HuH-7.5 (cell line): ENCODE measurements around the gene CDA.

Source experiments
- DNase-seq: peaks from one replicate; pipeline ENCODE4 v3.0.0; 2011; ENCODE audit warnings: low spot score

CDA gene

DNA sequence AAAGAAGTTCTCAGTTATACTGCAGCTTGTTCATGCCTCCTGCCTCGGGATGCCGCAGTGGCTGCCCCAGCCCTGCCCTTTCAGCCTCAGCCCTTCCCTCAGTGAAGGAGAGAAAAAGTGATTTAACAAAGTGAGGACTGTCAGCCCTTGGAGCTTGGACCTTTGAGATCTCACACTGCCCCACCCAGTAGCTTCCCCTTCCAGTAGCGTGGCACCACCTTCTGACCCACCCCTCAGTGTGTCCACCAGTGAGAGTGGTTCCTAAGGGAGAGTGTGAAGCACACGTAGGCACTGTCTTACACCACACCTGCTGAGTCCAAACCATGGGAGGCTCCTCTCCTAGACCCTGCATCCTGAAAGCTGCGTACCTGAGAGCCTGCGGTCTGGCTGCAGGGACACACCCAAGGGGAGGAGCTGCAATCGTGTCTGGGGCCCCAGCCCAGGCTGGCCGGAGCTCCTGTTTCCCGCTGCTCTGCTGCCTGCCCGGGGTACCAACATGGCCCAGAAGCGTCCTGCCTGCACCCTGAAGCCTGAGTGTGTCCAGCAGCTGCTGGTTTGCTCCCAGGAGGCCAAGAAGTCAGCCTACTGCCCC is at the start of gene CDA:
Gene CDA (plus strand): TSS at position 464 of the 592 bp plus-strand sequence. CDS start 33 bp downstream, at position 497.
- DNase-seq = no peak

DNA sequence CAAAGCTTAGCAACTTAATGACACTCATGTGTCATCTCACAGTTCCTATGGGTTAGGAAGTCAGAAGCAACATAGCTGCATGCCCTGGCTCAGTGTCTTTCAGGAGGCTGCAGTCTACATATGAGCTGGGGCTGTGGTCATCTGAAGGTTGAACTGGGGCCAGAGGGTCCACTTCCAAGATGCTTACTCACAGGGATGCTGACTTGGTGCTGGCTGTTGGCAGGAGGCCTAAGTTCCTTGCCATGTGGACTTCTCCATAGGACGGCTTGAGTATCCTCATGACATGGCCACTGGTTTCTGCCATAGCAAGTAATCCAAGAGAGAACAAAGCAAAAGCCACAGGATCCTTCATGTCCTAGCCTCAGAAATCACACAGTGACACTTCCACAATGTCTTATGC is 48.6 kb upstream of the CDA start:
- no peak for DNase-seq

DNA sequence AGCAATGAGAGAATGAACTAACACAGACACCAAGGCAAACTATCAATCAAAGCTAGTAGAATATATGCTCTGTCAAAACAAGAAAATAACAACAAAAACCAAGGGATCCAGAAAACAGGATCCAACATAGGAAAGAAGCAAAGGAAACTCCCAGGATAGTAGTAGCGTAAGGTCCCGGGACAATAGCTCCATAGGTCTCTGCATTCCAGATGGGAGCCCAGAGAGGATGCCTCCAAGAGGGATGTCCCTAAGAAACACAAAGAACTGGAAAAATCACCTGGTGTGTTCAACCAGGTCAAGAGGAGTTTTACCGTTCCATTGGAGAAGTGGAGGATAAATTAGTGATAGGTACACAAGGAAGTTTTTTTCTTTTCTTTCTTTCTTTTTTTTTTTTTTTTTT is 42.3 kb upstream of the CDA start:
- no peak for DNase-seq

DNA sequence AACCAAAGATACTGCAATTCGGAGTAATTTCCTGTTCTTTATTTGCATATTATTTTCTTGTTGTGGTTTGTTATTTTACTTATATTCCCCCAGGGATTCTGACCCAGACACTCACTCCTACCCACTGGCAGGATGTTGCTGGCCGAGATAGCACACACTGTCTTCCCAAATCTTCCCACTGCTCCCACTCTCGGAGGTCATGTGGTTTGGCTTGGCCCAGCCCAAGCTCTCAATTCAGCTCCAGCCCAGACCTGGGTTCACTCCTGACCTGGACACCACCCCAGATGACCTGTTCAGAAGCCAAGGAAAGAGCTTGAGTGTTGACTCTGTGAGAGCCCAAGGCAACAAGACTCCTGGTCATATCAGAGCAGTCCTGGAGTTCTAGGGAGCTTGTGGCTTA is 37.7 kb upstream of the CDA start:
- no peak for DNase-seq

DNA sequence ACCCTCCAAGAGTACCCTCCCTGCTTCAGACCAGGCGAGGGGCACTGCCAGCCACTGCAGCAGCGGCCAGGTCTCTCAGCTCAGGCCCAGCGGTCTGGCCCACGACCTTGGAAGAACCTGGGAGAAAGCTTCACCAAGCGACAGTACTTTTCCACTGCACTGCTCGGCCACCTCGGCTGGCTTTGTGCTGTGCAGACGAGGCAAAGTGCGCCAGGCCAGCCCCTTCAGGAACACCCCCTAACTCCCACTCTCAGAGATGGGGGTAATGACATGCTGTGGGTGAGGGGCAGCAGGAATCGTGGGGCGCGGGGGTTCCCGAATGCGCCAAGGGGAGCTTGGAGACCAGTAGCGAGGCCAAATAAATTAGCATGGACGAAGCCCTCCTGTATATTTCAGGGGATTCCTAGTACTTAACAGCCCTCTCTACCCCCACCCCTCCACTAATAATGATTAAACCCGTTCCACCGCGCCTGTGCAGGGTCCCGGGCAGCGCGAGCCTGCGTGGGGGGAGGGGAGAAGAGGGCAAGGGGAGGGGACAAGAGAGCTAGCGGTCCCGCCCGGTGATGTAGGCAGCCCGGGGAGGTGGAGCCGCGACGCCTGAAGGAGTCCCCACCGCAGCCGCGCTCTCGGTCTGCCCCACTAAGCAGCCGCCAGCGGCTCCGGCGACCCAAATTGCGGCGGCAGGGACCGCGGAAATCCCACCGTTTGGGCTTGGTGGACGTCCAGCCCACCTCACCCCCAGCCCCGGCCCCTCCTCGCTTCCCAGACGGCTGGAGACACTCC is 36.8 kb upstream of the CDA start, which contains the start of gene FAM43B:
Gene FAM43B (plus strand): TSS at position 629 of the 783 bp plus-strand sequence. CDS start 401 bp downstream, outside the sequence.
- peak; percentile 95 for DNase-seq

DNA sequence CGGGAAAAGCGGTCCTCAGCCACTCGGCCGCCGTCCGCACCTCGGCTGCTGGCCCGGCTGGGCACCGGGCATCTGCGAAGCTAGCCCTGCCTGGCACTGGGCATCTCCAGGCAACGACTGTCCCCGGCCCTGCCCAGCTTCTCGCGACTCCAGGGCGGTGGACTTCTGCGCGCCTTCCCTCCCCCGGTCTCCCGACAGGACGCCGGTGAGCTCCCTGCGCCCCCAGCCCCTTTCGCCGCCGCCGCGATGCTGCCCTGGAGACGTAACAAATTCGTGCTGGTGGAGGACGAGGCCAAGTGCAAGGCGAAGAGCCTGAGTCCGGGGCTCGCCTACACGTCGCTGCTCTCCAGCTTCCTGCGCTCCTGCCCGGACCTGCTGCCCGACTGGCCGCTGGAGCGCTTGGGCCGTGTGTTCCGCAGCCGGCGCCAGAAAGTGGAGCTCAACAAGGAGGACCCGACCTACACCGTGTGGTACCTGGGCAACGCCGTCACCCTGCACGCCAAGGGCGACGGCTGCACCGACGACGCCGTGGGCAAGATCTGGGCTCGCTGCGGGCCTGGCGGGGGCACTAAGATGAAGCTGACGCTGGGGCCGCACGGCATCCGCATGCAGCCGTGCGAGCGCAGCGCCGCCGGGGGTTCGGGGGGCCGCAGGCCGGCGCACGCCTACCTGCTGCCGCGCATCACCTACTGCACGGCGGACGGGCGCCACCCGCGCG is 36.0 kb upstream of the CDA start:
- peak; percentile 48 for DNase-seq

DNA sequence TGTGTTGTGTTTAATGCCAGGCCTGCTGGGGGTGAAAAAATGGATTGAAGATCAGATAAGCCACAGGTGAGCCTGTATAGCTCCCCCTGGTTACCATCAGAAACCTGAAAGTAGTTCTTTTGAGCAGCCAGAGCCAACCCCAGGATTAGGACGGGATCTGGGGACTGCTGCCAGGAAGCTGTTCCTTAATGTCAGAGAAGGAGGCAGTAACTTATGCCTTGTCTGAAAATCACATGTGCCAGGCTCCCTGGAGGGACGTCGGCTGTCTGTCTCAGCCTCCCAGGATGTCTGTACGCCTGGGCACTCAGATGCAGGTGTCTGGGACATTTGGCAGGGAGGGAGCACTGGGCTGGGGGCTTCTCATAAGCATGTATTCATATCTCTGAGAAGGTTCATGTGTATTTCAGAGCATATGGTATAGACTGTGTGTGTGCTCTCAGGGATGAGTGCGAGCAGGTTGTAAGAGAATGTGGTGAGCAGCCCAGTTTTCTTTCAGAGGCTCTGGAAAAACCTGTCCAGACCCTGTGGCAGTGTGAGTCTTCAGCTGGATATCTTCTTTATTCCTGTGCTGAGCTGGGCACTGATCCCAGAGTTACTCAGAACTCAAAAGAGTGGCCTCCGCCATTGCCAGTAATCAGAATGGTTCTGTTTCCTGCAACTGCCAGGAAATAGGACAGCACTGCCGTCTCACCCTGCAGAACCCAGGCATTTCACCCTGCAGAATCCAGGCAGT is 33.7 kb upstream of the CDA start:
- DNase-seq = no peak

DNA sequence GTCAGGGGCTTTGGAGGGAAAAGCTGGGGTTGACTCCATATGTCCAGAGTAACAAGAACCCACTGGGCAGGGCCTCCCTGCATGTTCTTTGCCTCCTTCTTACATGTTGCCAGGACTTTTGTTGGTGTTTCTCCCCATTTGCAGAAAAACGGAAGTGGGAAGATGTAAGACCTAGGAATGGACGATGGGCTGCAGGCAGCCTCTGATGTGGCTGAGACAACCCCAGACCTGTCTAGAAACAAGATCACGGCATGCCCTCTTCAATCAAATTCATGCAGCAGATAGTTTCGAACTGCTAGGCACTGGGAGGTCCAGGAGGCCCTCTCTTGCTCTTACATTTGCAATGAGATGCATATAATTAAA is 33.2 kb upstream of the CDA start:
- no peak for DNase-seq

DNA sequence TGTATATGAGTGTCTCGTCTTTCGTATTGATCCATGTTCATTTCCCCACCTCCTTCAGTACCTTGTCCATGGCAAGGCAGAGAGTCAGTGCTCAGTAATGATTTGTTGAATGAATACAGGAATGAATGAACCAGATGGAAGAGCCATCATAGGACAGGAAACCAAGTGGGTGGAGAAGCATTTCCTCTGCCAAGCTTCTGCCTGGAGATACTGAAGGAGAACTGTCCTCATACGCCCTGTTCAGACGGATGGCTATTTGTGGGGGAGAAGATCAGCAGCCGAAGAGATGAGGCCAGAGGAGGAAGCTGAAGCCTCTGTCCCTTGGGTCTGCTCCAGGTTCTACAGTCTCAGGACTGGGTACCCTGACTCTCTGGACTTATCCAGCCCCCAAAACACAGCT is 30.7 kb upstream of the CDA start:
- DNase-seq = no peak

DNA sequence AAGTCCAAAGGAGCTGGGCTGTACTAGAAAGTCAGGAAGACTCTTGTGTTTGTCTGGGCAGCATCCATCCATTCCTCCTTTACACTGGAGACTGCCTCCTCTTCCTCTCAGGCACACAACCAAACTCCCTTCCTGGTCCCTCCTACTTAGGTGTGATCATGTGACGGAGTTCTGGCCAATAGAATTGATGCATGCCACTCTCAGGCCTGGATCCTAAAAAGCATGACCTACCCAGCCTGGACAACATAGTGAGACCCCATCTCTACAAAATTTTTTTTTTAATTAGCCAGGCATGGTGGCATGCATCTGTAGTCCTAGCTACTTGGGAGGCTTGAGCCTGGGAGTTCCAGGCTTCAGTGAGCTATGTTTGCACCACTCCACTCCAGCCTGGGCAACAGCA is 27.9 kb upstream of the CDA start:
- DNase-seq = no peak

DNA sequence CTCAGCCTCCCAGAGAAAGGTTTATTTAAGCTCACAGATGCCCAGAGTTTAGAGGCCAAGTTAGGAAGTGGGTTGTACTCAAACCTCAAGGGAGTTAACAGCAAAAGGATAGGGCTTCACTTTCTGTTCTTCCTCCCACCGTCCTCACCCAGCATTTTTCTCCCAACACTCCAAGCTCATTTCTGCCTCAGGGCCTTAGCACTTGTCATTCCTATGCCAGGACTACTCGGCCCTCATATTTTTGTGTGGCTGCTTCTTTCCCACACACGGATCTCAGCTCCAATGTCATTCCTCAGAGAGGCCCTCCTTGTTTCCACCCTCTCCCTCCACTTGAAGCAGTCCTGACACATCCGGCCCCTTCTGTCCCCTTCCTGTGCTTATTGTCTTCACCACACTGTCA is 23.7 kb upstream of the CDA start:
- DNase-seq = no peak

DNA sequence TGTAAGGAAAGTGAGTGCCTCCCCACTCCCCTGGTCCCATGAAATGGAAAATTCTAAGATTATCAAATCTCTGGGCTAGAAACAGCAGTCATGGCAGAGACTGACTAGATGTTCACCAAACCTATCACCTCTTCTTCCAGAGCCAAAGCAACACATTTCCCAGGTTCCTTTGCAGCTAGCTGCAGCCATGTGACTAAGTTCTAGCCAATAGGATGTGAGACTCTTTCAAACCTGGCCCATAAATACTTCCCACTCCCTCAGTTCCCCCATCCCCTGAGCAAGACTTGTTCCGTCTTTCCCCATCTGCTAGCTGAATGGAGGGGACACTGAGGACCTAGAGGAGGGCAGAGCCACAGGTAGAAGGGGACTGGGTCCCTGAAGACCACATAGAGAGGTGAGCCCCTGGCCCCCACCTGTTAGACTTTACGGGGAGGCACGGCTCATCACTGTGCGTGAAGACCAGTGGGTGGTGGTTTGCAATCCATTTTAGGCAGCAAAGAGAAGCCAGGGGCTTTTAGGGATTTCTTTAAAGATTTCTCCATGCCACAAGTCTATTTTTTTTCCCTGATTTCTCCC is 19.3 kb upstream of the CDA start:
- DNase-seq = no peak

DNA sequence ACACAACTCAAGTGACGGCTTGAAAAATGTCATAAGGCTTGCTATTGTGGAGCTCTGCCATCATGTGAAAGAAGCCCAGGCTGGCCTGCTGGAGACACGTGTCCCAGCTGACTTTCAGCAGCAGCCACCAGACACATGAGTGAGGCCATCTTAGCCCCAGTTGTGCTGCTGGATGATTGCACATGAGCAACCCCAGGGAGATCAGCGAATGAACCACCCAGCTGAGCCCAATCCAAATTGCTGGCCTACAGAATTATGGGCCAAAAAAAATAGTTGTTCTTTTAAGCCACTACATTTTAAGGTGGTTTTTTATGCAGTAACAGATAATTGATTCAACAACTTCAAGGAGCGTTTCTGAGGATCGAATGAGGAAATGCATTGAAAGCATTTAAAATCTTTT is 17.5 kb upstream of the CDA start:
- no peak for DNase-seq

DNA sequence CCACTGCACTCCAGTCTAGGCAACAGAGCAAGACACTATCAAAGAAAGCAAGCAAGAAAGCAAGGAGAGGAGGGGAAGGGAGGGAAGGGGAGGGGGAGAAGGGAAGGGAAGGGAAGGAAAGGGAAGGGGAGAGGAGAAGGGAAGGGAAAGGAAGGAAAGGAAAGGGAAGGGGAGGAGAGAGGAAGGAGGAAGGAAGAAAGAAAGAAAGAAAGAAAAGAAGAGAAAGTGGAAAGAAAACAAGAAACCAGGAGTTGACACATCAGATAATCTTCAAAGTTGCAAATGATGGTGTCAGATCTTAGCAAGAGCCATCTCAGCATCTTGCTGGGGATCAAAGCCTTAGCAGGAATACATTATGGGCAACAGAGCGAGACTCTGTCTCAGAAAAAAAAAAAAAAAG is 14.9 kb upstream of the CDA start:
- DNase-seq = no peak

DNA sequence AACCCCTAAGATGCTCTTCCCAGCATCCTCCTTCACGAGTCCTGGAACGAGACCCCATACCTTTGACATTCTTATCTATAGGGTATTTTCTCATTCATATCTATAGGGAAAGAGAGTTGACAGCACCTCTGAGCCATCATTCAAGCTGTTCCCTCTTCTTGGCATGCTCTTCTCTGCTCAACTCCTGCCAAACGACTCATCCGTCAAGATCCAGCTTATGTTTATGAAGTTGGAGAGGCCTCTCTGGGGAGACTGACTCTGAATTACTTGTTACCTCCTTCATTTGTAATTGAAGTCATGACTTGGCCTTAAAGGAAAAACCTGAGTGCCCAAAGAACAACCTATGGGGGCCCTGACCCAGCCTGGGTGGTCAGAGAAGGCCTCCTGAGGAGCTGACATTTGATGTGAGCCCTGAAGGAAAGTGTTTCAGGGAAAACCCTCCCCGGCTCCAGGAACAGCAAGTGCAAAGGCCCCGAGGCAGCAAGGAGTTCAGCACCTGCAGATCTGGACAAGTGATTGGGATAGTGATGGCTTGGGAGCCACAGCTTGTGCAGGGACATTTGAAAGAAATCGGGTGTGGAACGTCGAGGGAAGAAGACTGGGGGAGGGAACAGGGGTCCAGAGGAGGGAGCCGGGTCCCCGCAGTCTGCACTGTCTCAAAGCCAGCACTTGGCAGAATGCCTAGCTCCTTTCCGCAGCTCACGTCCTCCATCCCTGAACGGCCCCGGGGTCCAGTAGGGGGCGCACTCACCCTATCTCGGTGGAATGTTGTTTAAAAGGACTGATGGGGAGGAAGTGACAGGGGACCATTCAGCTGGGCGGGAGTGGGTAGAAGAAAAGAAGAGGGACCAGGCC is 14.0 kb upstream of the CDA start:
- peak; percentile 51 for DNase-seq

DNA sequence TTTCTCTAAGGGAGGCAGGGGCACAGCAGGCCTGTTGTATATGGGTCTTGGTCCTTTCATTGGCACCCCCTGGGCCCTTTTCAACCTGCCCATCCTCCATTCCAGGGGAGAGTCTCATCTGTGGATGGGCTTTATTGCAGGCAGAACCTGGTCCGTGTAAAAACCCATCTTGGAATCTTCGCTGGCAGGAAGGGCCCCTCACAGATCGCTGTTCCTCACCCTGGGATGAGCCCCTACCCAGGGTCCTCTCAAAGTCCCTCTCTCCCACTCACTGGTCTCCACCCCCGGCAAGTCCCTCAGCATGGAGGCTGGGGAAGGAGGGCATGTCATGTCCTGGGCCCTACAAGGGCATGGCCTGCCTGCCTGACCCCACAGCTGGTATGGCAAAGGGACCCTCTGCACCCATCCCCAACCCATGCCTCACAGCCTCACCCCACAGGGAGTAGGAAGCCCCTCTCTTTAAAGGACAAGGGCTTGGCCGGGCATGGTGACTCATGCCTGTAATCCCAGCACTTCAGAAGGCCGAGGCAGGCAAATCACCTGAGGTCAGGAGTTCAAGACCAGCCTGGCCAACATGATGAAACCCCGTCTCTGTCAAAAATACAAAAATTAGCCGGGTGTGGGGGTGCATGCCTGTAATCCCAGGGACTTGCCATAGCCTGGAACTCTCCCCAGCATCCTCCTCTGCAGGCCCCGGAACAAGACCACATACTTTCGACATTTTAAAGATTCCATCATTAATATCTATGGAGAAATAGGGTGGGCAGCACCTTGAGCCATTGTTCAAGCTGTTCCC is 13.2 kb upstream of the CDA start:
- DNase-seq = no peak

DNA sequence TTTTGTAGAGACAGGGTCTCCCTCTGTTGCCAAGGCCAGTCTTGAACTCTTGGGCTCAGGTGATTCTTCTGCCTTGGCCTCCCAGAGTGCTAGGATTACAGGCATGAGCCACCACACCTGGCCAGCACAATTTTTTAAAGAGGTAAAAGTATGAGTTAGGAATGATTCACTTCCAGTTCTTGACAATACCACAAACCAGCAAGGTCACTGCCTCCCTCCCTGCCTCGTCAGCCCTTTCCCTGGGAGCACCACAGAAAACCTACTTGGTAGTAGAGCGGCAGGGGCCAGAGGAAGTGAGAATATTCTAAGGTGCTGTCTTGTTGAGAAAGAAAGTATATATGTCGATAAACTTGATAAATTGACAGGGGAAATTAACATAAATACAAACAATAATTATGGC is 10.8 kb upstream of the CDA start:
- no peak for DNase-seq

DNA sequence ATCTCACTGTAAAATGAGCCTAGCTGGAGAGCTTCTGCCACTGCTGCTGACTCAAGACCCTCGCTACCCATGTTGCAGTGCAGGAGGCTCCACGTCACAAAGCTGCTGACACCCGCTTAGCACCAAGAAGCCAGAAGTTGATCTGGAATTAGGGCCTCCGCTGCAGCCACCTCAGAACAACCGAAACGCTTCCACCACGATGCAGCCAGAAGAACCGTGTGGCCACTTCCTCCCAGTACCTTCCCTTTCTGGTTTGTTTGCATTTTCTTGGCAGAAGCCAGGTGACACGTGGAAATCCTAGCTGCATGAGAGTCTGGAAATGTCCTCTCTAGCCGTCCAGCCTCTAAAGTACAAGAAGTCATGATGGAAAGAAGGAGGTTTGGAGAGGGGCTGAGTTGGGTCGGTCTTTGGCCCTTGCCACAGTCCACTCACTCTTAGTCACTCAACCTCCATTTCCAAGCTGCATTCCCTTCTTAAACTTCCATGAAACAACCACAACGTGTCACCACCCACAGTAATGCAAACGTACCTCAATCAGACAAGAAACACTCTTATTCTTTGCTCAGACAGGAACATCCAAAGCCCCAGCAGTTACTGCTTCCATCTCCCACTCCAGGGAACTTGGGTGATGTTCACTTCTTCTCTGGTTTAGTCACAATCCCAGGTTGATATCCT is 10.0 kb upstream of the CDA start:
- DNase-seq = no peak

DNA sequence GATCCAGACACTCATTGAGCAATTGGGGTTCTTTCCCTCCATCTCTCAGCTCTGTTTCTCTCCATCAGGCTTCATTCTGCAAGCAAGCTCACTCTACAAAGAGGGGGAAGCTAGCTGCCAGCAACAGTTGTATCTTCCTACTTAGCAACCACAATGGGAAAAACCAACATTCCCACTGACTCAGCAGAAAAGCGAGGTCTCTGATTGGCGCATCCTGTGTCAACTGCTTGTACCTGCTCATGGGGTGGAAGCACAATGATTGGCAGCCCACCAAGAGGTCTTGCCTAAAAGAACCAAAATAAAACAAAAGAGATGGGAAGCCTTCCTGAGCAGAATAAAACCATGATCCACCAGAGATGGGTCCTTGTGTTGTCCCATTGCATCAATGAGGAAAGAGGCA is 4.0 kb upstream of the CDA start:
- DNase-seq = no peak
